Iris pigment epithelial cell (primary cell): ENCODE data around the gene EIF5A.
"Not testable (repeated sequence)": the region's sequence is repeated elsewhere in the genome, so short reads cannot be mapped to it uniquely, and the experiment has no call there.

Source experiments
- DNase-seq: peaks from one replicate; pipeline ENCODE4 v3.0.0-alpha.2; 2011; ENCODE audit warnings: low read depth

The EIF5A gene

GRCh38 chr17:7330638-7331015, 23.2 kb downstream of the EIF5A start:
- DNase-seq = no peak

GRCh38 chr17:7332111-7332510, 24.7 kb downstream of the EIF5A start:
- DNase-seq = no peak

- not testable (repeated sequence) for DNase-seq
Observed at GRCh38 chr17:7332600-7333069, 25.2 kb downstream of the EIF5A start.

- no peak for DNase-seq
Observed at GRCh38 chr17:7334938-7335538, 27.6 kb downstream of the EIF5A start.

- not testable (repeated sequence) for DNase-seq
Observed at GRCh38 chr17:7335765-7336164, 28.3 kb downstream of the EIF5A start.

GRCh38 chr17:7336240-7337175, 29.1 kb downstream of the EIF5A start, which contains the start of gene ACAP1:
Gene ACAP1 (plus strand): TSS chr17:7336529. CDS start chr17:7336735, 206 bp downstream.
- no peak for DNase-seq

GRCh38 chr17:7337600-7337999, 30.2 kb downstream of the EIF5A start:
- DNase-seq = not testable (repeated sequence)

GRCh38 chr17:7340179-7340578, 32.8 kb downstream of the EIF5A start:
- no peak for DNase-seq

- no peak for DNase-seq
Observed at GRCh38 chr17:7341842-7342241, 34.4 kb downstream of the EIF5A start.

- DNase-seq = no peak
Observed at GRCh38 chr17:7343250-7343649, 35.8 kb downstream of the EIF5A start.

- DNase-seq = no peak
Observed at GRCh38 chr17:7346761-7347614, 39.6 kb downstream of the EIF5A start.

- no peak for DNase-seq
Observed at GRCh38 chr17:7347630-7348477, 40.4 kb downstream of the EIF5A start.

GRCh38 chr17:7348478-7349242, 41.2 kb downstream of the EIF5A start:
- no peak for DNase-seq

GRCh38 chr17:7351665-7352502, 44.5 kb downstream of the EIF5A start, which contains the start of gene KCTD11:
Gene KCTD11 (plus strand): TSS chr17:7352162.
- peak; percentile 90 for DNase-seq

GRCh38 chr17:7352503-7352889, 45.1 kb downstream of the EIF5A start:
- no peak for DNase-seq

GRCh38 chr17:7352910-7353635, 45.6 kb downstream of the EIF5A start:
- no peak for DNase-seq

GRCh38 chr17:7354262-7354843, 46.9 kb downstream of the EIF5A start:
- DNase-seq = peak; percentile 76

GRCh38 chr17:7355053-7355452, 47.6 kb downstream of the EIF5A start, which contains the start of gene TMEM95:
Gene TMEM95 (plus strand): TSS chr17:7355156. CDS start chr17:7355205, 49 bp downstream.
- DNase-seq = no peak
